SK-N-SH (cell line): ENCODE measurements around the gene ACSS1.

ENCODE experiments used
- EP300 ChIP-seq, 2 experiments: IDR thresholded peaks; 2 replicates each; pipeline versions ENCODE4 v1.4.0 to v1.6.1; 2012; ENCODE audit warnings: borderline replicate concordance in 1 of 2, low read depth in 1 of 2, low read length in 1 of 2
- MXI1 ChIP-seq: IDR thresholded peaks from 2 replicates; pipeline ENCODE4 v1.6.1; 2012; ENCODE audit warnings: mild to moderate bottlenecking, low read depth, low read length, improper control_type of control experiment
- POLR2AphosphoS5 ChIP-seq: IDR thresholded peaks from 2 replicates; pipeline ENCODE4 v1.6.1; 2012; ENCODE audit warnings: low read depth, low read length
- RAD21 ChIP-seq: IDR thresholded peaks from 2 replicates; pipeline ENCODE4 v1.6.1; 2012; ENCODE audit warnings: mild to moderate bottlenecking, low read length
- SIN3A ChIP-seq: IDR thresholded peaks from 2 replicates; pipeline ENCODE4 v1.6.1; 2012; ENCODE audit warnings: low read depth, mild to moderate bottlenecking, low read length, moderate library complexity, borderline replicate concordance
- TF ChIP-seq, protein P1 (sequence below): fragments of 200-600 bp; sonication (generic); IDR thresholded peaks from 2 replicates; pipeline ENCODE4 v1.6.1; 2017; ENCODE audit warnings: antibody characterized with exemption, mild to moderate bottlenecking, moderate library complexity

- TF ChIP-seq, protein P1, sequence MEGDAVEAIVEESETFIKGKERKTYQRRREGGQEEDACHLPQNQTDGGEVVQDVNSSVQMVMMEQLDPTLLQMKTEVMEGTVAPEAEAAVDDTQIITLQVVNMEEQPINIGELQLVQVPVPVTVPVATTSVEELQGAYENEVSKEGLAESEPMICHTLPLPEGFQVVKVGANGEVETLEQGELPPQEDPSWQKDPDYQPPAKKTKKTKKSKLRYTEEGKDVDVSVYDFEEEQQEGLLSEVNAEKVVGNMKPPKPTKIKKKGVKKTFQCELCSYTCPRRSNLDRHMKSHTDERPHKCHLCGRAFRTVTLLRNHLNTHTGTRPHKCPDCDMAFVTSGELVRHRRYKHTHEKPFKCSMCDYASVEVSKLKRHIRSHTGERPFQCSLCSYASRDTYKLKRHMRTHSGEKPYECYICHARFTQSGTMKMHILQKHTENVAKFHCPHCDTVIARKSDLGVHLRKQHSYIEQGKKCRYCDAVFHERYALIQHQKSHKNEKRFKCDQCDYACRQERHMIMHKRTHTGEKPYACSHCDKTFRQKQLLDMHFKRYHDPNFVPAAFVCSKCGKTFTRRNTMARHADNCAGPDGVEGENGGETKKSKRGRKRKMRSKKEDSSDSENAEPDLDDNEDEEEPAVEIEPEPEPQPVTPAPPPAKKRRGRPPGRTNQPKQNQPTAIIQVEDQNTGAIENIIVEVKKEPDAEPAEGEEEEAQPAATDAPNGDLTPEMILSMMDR = no peak
- TF ChIP-seq EP300 (IDR thresholded peaks at IDR 0.05; ENCODE audit: borderline replicate concordance in 1 of 2, low read depth in 1 of 2, low read length in 1 of 2) = no peak
- no peak for TF ChIP-seq RAD21
- TF ChIP-seq SIN3A = no peak
- no peak for TF ChIP-seq POLR2AphosphoS5
- TF ChIP-seq MXI1 = no peak
Observed at GRCh38 chr20:25065072-25065624, 7.2 kb upstream of the ACSS1 start.
